Mammary epithelial cell (primary cell): ENCODE measurements around the gene SALL1.

ENCODE experiments used
- CTCF ChIP-seq, 2 donors: IDR thresholded peaks in 1 of 2; conservative IDR thresholded peaks in 1 of 2; 2 replicates each; pipeline ENCODE4 v1.5.1; 2011 to 2012; ENCODE audit warnings: inconsistent platforms in 2 of 2, low read length in 2 of 2, mild to moderate bottlenecking in 2 of 2, control low read depth in 1 of 2, low read depth in 1 of 2; ENCODE audit not compliant: insufficient read depth in 1 of 2; ENCODE audit errors: extremely low read depth in 1 of 2
- EZH2 ChIP-seq: IDR thresholded peaks from 2 replicates; pipeline ENCODE4 v1.6.1; 2012; ENCODE audit warnings: low read length, inconsistent platforms, borderline replicate concordance

DNA sequence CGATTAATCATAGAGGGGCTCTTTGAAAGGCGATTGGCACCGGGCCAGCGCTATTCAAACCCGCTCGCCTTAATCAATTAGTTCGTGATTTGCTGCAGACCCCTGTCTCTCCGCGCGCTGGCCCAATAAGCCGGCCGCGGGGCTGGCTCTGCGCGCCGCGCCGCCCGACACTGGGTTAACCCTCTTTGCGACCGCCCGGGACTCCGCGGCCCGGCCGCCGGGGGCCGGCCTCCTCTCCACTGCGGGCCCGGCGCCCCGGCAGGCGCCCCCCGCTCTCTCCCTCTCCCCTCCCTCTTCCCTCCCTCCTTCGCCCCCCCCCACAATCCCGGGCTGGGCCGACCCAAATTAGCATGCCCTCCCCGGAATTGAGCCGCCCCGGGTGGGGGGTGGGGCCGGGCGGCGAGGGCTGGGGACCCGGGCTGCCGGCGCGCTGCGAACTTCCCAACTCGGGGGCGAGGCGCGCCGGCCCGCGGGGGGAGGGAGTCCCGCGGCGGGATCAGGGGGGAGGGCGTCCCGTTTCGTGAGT is 428 bp upstream of the SALL1 start:
- TF ChIP-seq CTCF (conservative IDR thresholded peaks at IDR 0.05 in 1 of 2, IDR thresholded peaks at IDR 0.05 in 1 of 2; ENCODE audit: extremely low read depth in 1 of 2, insufficient read depth in 1 of 2, low read depth in 1 of 2, low read length in 2 of 2), result no peak
- TF ChIP-seq EZH2, result no peak
